ENCODE results near the gene PLXNB3.
A peak's percentile ranks its signal among the peaks of the same experiment; 100 is the strongest.
"Not testable (repeated sequence)": the region's sequence is repeated elsewhere in the genome, so short reads cannot be mapped to it uniquely, and the experiment has no call there.

The PLXNB3 gene

GRCh38 chrX:153794018-153794896 is 30.2 kb downstream of the PLXNB3 start, which contains the start of the genes IDH3G and SSR4:
TSS of gene IDH3G (minus strand) at chrX:153794375. CDS start at chrX:153794326, 49 bp downstream.
TSS of gene SSR4 (plus strand) at chrX:153794668. CDS start at chrX:153794688, 20 bp downstream.
- peak; percentile 85 to 96 for DNase-seq

- DNase-seq, result no peak
Measured at GRCh38 chrX:153794897-153795816, 31.1 kb downstream of the PLXNB3 start.

DNA sequence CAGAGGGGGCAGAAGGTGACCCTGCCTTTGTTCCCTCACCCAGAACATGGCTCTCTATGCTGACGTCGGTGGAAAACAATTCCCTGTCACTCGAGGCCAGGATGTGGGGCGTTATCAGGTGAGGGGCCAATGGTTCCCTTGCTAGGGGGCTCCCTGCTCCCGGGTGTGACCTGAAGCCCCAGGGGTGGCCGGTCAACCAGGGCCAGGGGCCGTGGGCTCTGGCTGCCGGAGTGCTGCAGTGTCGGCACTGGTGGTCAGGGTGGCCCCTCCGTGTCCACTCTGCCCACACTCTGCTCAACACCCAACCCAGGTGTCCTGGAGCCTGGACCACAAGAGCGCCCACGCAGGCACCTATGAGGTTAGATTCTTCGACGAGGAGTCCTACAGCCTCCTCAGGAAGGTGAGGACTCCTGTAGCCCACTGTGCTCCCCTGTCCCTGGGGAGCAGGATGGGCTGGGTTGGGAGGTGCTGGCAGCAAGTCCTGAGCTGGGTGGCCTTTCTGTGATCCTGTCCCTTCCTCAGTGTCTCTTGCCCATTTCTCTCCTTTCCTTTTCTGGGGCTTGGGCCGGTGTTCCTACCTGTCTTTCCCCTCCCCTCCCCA is 33.5 kb downstream of the PLXNB3 start:
- no peak for DNase-seq

DNA sequence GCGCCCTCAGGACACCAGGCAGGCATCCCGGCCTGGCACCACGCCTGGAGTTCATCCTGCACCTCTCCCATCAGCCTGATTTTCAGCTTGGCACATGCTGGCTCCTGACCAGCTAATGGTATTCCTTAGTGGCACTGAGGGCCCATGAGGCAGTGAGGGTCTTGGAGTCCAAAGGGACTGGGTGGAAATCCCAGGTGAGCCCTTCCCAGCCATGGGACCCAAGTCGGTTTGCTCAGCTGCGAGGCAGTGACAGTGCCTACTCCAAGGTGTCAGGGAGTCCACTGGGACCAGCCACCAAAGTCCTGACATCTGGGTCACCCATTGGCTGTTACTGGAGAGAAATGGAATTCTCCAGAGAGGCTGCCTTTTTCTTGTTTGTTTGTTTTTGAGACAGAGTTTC is 35.3 kb downstream of the PLXNB3 start:
- no peak for DNase-seq

- DNase-seq, result no peak
Measured at GRCh38 chrX:153800177-153800722, 36.2 kb downstream of the PLXNB3 start.

DNA sequence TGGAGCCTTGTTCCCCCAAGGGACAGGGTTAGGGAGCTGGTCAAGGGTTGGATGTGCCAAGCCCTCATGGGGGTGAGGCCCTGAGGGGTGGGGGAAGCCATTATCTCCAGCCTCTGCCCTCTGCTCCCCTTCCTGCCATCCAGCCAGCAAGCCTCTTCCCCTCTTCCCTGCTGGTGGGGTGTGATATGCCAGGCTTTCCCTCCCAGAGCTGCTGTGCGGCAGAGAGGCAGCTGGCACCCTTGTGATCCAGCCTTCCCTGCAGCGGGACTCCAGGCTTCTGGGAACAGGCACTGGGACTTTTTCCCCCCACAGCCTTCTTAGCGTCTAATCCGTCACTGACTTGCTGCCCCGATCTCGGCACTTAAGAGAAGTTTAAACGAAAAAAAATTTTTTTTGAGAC is 36.7 kb downstream of the PLXNB3 start:
- DNase-seq, result no peak

DNA sequence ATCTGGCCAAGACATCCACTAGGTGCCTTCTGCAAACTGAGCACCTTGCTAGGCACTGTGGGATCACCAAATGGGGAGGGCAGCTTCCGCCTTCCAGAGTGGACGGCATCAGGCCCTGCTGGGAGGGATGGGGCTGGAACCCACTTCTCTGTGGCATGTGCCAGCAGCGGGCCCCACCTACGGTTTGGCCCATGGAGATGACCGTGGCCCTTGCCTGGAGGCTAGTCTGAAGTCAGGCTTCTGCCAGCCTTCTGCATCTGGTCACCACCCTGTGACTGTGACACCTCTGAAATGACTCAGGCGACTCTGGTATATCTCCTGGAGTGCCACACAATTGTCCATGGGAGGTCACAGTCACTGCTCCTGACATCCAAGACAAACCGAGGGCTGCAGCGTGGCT is 37.6 kb downstream of the PLXNB3 start:
- DNase-seq, result no peak

- no peak for DNase-seq
Measured at GRCh38 chrX:153802513-153803045, 38.5 kb downstream of the PLXNB3 start.

DNA sequence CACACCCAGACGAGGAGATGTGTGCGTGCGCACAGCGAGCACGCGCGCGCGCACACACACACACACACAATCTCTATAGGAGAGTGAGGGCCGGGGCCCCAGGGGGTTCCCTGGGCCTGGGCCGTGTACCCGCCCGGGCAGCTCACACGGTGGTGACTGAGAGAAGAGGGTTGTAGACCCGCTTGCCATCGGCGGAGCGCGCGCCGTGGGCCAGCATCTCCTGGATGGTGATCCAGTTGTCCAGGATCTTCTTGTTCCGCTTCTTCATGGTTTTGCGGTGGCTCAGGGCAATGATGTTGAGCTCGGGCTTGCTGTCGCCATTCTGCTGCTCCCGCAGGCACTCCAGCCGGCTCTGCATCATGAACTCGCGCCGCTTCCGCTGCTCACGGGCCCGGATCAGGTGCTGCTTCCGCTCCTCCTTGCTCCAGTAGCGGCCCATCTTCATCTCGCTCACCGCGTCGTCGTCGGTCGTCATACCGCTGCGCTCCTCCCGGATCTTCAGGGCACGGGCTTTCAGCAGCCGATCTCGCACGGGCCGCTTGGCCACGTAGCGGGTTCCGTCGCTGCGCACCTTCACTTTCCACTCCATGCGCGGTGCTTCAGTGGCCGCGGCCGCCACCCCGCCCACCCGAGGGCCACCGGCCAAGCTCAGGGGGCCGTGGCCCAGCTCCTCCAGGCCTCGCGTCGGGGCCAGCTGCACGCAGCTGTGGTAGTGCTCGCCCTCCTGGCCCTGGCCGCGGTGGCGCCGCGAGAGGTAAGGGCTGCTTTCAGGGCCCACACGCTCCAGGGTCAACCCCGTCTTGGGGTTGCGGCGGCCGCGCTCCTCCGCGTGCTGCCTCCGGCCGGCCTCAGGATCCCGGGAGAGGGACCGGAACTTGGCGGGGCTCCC is 39.4 kb downstream of the PLXNB3 start:
- no peak for DNase-seq

- no peak for DNase-seq
Measured at GRCh38 chrX:153804100-153804595, 40.1 kb downstream of the PLXNB3 start.

- DNase-seq, result no peak
Measured at GRCh38 chrX:153804621-153805020, 40.6 kb downstream of the PLXNB3 start.

- DNase-seq, result no peak
Measured at GRCh38 chrX:153805436-153805835, 41.4 kb downstream of the PLXNB3 start.

GRCh38 chrX:153806999-153807575 is 43.0 kb downstream of the PLXNB3 start:
- DNase-seq, result no peak

DNA sequence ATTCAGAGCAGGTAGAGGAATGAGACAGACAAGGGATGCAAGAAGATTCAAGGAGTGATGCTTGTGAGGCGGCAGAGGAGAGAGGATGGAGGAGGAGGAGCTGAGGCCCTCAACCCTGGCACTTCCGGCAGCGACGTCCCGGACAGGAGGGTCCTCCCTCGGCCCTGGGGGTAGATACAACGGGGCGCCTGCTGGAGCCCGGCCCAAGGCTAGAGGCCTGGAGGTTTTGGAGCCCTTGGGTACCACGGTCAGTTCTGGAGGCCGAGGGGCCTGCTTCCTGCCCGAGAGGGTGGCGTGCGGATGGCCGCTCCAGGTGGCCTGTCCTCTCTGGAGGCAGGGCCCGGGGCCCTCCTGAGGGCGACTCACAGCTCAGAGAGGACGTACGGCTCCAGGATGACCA is 43.9 kb downstream of the PLXNB3 start:
- no peak for DNase-seq

- DNase-seq, result no peak
Measured at GRCh38 chrX:153812220-153812619, 48.2 kb downstream of the PLXNB3 start.

DNA sequence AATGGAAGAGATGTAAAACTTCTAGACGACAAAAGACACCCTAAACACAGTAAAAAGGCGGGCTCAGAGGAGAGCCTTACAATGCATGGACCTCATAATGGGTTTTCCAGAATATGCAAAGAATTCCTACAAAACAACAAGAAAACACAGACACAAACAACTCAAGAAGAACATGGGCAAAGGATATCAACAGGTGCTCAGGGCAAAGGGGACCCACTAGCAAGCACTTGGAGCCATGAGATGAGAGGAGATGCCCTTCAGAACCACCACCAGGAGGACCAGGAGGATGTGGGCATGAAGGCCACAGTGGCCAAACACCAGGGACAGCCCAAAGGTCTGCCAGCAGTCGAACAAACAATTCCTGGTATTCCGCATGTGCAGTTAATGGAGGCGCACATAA is 49.1 kb downstream of the PLXNB3 start:
- no peak for DNase-seq

DNA sequence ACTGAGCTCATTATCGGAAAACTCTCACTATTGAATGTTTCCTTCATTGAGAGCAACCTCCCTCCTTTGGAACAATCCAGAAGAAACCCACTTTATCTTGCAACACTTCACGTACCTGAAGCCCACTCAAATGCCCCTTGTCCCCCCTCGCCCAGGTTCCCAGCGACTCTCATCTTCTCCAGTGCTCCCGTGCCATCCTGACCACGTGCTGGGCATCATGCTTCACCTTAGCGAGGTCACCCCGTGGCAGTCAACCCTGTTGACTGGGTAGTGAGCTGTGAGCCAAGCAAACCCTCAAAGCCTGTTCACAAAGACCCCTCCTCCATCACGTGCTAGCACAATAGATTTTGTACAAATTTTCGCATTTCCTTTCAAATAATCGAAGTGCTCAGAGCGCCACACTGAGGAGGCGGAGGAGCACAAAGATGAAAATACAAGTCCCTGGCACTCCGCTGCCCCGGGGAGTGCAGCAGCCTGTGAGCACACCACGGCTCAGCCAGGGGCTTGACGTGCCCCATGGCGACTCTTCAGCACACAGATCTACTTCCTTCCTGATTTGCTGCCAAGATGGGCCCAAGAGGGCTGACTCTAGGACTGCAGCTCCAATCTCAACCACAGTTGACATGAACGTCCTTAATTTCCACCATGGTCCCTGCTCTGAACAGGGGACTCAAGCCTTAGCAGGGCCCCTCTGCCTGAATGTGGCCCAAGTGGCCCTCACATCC is 50.7 kb downstream of the PLXNB3 start:
- DNase-seq, result no peak

DNA sequence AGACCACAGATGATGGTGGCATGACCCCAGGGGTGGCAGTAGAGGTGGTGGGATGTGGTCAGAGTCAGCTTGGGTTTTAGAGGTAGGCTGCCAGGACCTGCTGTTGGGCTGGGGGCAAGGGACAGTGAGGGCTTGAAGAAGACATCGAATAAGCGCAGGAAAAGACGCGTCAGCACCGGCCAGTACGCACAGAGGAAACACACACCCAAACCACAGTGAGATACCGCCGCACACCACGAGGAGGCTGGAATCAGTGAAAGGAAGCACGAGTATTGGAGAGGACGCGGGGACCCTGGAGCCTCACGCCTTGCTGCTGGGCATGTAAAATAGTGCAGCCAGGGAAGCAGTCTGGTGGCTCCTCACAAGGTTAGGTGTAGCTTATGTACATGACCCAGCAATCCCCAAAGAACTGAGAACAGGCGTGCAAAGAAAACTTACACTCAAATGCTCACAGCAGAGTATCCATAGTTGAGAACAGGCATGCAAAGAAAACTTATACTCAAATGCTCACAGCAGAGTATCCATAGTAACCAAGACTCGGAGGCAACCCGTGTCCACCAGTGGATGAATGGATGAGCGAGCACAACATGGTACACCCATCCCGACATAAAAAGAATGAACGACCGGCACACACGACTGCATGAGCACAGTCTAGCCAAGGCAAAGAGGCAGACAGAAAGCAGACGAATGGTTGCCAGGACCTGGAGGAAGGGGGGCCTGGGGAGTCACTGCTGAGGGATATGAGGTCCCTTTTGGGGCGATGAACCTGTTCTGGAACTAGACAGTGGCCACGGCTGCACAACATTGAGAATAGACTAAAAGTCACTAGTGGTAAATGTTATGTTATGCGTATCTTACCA is 53.0 kb downstream of the PLXNB3 start:
- DNase-seq, result no peak

DNA sequence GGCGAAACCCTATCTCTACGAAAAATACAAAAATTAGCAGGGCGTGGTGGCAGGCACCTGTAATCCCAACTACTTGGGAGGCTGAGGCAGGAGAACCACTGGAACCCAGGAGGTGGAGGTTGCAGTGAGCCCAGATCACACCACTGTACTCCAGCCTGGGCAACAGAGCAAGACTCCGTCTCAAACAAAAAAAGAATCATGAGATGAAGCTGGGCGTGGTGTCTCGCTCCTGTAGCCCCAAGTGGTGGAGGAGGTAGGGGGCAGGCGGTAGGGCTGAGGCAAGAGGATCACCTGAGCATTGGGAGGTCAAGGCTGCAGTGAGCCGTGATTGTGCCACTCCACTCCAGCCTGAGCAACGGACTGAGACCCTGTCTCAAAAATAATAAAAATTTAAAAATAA is 54.0 kb downstream of the PLXNB3 start:
- DNase-seq, result not testable (repeated sequence)
